Mucosa of descending colon (tissue), 3 donors: ENCODE measurements around the gene CD151. TPM values are rescaled to one million over a fixed set of nuclear protein-coding genes. Genes with fewer than 3 reads are reported as not detected.

Source experiments
- ATAC-seq: fragments of 200-7000 bp; cut with Tn5 transposase; one replicate; pipeline ENCODE4 v1.9.1; 2020; ENCODE audit warnings: mild to moderate bottlenecking, moderate library complexity
- DNase-seq, 3 donors: peaks; one replicate each; pipeline ENCODE4 v3.0.0-alpha.2; 2020
- H3K36me3 ChIP-seq: fragments of 200-600 bp; one replicate; pipeline ENCODE4 v1.8.0; 2021; ENCODE audit warnings: low read depth, mild to moderate bottlenecking
- H3K4me1 ChIP-seq: fragments of 200-600 bp; one replicate; pipeline ENCODE4 v1.8.0; 2021; ENCODE audit warnings: low read depth, mild to moderate bottlenecking
- H3K4me3 ChIP-seq: fragments of 200-600 bp; one replicate; pipeline ENCODE4 v1.8.0; 2021; ENCODE audit warnings: mild to moderate bottlenecking
- H3K9me3 ChIP-seq: fragments of 200-600 bp; one replicate; pipeline ENCODE4 v1.8.0; 2021; ENCODE audit warnings: mild to moderate bottlenecking
- intact Hi-C, 2 donors: fragments of 100-400 bp; cut with DNase I in 1 of 2; cut with micrococcal nuclease in 1 of 2; formaldehyde crosslinking; loops; one replicate each; pipeline versions ENCODE4 v1.11.0 to v1.11.1; 2022; cut with DNase I, micrococcal nuclease
- total RNA-seq, 3 donors: library from RNA; stranded (reverse); fragmentation: NEBNext Ultra II Directional in 2 of 3; extraction: Animal tissue kit (Norgen Biotek cat#: 25700) in 2 of 3; gene quantifications; one replicate each; pipeline versions ENCODE4 v1.2.1 to v1.2.4, GENCODE V29; 2021 to 2023
- TF ChIP-seq, protein P1 (sequence below): fragments of 200-600 bp; IDR thresholded peaks from one replicate; pipeline ENCODE4 v1.8.0; 2022; ENCODE audit warnings: antibody characterized with exemption, mild to moderate bottlenecking
- donor health status: DM: no; HTN: no; CAD: no; lungs with moderate emphysema.
- donor health status: DM: no; HTN: no; CAD: no.
- donor health status: DM: no; HTN: yes; CAD: no.

Gene CD151
- total RNA-seq, 3 donors from 2014 or later = 364 to 415 (median 378) TPM

DNA sequence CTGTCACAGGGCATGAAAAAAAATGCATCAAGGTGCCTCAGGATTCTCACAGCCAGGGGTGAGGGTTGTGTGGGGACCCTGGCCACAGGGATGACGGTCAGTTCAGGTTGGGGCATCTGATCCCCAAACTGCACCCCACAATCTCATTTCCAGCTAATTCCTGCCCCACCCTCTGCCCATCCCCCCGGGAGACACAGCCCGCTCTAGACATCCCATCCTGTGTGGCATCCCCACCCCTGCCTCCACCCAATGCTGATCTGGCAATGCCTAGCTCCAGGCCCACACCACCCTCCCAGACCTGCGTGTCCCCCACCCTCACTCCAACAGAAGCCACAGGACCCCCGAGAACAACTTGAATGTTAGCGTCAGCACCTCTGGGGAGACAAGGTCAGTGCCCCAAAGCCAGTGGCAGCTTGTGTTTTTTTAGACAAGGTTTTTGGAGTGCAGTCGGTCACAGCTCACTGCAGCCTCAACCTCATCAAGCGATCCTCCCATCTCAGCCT is 35.2 kb downstream of the CD151 start:
- DNase-seq (no peak), ATAC-seq (no peak)
- no peak overlapping the region for H3K4me3 ChIP-seq
- no peaks in the 10 kb centered on the region for H3K9me3 ChIP-seq
- no peaks in the 10 kb centered on the region for H3K4me1 ChIP-seq
- no peaks in the 10 kb centered on the region for H3K36me3 ChIP-seq
- TF ChIP-seq, protein P1, sequence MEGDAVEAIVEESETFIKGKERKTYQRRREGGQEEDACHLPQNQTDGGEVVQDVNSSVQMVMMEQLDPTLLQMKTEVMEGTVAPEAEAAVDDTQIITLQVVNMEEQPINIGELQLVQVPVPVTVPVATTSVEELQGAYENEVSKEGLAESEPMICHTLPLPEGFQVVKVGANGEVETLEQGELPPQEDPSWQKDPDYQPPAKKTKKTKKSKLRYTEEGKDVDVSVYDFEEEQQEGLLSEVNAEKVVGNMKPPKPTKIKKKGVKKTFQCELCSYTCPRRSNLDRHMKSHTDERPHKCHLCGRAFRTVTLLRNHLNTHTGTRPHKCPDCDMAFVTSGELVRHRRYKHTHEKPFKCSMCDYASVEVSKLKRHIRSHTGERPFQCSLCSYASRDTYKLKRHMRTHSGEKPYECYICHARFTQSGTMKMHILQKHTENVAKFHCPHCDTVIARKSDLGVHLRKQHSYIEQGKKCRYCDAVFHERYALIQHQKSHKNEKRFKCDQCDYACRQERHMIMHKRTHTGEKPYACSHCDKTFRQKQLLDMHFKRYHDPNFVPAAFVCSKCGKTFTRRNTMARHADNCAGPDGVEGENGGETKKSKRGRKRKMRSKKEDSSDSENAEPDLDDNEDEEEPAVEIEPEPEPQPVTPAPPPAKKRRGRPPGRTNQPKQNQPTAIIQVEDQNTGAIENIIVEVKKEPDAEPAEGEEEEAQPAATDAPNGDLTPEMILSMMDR = no peak
- intact Hi-C loops = no loop called here

DNA sequence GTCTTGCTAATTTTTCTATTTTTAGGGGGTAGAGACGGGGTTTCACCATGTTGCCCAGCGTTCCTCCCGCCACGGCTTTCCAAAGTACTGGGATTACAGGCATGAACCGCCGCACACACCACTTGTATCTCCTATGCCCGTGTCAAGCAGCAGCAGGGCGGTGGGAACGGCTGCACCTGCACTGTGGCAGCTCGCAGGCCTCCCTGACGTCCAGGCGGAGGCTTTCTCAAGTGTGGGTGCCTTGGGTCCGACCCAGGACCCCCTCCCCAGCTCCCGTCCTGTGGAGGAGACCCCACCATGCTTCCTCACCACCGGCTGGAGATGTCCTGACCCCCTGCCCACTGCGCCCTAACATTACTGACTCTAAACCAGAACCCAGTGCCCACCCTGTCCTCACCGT is 35.6 kb downstream of the CD151 start:
- no peak for DNase-seq
- H3K36me3 ChIP-seq = no peaks in the 10 kb centered on the region
- intact Hi-C loops = no loop called here
- no peak for ATAC-seq
- no peak overlapping the region for H3K4me3 ChIP-seq
- H3K4me1 ChIP-seq = no peaks in the 10 kb centered on the region
- no peaks in the 10 kb centered on the region for H3K9me3 ChIP-seq
- TF ChIP-seq, protein P1 = no peak

DNA sequence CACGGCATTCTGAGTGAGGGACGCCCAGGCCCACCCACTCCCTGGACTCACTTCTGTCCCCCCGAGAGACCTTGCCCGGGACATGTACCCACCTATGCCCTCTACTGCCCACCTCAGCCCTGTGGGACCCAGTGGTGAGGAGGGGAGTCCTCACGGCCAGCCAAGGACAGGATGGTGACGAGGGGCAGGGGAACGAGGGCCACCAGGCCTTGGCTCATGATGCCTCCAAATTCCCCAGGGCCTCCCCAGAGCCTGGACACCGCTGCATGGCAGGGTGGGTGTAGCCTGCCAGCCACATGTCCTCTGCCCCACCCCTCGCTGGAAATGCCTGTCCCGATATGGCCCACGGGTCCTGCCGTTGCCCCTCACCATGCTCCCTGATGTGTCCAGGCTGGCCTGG is 36.0 kb downstream of the CD151 start:
- ATAC-seq = no peak
- no peaks in the 10 kb centered on the region for H3K9me3 ChIP-seq
- H3K4me1 ChIP-seq = no peaks in the 10 kb centered on the region
- TF ChIP-seq, protein P1 = no peak
- intact Hi-C loops = no loop called here
- no peak for DNase-seq
- no peaks in the 10 kb centered on the region for H3K36me3 ChIP-seq
- H3K4me3 ChIP-seq = no peak overlapping the region

DNA sequence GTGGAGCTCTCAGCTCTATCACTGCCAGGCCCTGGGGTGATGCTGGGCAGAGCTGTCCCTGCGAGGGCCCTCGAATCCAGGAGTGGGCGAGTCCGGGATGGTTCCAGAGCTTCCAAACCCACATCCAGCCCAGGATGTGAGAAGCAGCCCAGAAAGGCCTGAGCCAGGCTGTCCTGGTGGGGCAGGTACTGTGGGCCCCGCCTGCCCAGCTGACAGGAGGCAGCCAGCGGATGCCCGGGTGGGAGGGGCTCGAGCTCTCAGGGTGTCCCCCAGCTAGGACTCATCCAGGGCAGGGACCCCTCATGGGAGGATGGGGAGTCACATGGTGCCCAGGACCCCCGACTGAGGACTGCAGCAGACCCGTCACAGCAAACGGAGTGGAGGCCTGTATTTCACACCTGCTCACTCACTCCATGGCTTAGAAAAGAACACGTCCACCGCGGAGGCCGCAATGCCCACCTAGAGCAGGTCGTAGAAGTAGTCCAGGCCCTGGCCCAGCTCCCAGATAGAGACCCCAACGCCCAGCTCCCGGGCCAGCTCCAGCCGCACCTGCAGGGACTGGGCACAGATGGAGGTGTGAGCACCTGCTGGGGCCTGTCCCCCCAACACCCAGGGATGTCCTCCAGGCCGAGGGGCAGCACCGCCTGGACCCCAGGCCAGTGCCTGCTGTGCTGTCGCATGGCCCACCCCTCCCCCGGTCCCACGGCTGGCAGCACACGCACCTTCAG is 36.8 kb downstream of the CD151 start:
- ATAC-seq (no peak), DNase-seq (no peak)
- no peaks in the 10 kb centered on the region for H3K36me3 ChIP-seq
- H3K4me3 ChIP-seq = no peak overlapping the region
- H3K4me1 ChIP-seq = no peaks in the 10 kb centered on the region
- intact Hi-C loops = no loop called here
- TF ChIP-seq, protein P1 = no peak
- no peaks in the 10 kb centered on the region for H3K9me3 ChIP-seq

DNA sequence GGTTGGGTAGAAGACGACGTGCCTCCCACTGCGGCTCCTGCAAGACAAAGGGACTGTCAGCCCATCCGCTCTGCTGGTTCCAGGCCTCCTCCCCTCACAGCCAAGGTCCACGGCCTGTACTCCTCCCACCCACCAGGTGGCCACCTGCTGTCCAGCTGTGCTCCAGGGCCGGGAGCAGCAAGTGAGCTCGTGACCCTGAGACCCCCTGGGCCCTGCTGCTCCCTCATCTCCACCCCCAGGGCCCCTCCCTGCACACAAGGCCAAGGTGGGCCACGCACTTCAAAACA is 37.3 kb downstream of the CD151 start:
- ATAC-seq = no peak

More for the DNA sequence above, 37.3 kb downstream of the CD151 start:
- Histone ChIP-seq H3K36me3 (no peaks in the 10 kb centered on the region), H3K9me3 (no peaks in the 10 kb centered on the region), H3K4me3 (no peak overlapping the region), H3K4me1 (no peaks in the 10 kb centered on the region)
- TF ChIP-seq, protein P1 = no peak
- intact Hi-C loops = no loop called here
- DNase-seq = no peak
